Gastroesophageal sphincter (tissue), 3 donors: ENCODE results near the gene MUC22.

Source experiments
- POLR2A ChIP-seq, 2 donors: fragments of 450-650 bp; IDR thresholded peaks; one replicate each; pipeline ENCODE4 v1.6.1; 2017; ENCODE audit warnings: antibody characterized with exemption in 2 of 2, mild to moderate bottlenecking in 2 of 2, moderate library complexity in 1 of 2
- TF ChIP-seq, protein P1 (sequence below), 4 experiments: fragments of 200-600 bp in 2 of 4; fragments of 450-650 bp in 2 of 4; sonication (generic) in 1 of 4; IDR thresholded peaks; one replicate each; pipeline ENCODE4 v1.5.1; 2017 to 2019; ENCODE audit warnings: antibody characterized with exemption in 4 of 4, mild to moderate bottlenecking in 2 of 4, moderate library complexity in 2 of 4

DNA sequence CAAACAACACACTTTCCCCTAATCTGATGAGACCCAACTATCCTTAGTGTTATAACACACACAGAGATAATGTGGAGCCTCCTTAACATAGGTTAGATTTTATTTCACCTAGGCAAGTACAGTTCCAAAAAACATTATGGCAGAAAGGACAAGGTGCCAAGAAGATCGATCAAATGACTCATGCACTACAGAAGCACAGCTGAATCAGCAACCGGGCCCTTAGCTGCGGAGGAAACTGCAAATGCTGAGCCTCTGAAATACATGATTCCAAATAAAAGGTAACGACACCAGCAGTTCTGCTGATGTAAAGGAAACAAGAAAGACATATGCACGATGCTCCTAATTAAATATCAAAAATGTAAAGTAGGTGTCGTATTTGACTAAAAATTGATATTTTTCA lies 46.6 kb upstream of the MUC22 start:
- TF ChIP-seq, protein P1, sequence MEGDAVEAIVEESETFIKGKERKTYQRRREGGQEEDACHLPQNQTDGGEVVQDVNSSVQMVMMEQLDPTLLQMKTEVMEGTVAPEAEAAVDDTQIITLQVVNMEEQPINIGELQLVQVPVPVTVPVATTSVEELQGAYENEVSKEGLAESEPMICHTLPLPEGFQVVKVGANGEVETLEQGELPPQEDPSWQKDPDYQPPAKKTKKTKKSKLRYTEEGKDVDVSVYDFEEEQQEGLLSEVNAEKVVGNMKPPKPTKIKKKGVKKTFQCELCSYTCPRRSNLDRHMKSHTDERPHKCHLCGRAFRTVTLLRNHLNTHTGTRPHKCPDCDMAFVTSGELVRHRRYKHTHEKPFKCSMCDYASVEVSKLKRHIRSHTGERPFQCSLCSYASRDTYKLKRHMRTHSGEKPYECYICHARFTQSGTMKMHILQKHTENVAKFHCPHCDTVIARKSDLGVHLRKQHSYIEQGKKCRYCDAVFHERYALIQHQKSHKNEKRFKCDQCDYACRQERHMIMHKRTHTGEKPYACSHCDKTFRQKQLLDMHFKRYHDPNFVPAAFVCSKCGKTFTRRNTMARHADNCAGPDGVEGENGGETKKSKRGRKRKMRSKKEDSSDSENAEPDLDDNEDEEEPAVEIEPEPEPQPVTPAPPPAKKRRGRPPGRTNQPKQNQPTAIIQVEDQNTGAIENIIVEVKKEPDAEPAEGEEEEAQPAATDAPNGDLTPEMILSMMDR (IDR thresholded peaks at IDR 0.05) = no peak
- TF ChIP-seq POLR2A (IDR thresholded peaks at IDR 0.05) = no peak
